Measurements from ENCODE around the gene HEG1.

The HEG1 gene

DNA sequence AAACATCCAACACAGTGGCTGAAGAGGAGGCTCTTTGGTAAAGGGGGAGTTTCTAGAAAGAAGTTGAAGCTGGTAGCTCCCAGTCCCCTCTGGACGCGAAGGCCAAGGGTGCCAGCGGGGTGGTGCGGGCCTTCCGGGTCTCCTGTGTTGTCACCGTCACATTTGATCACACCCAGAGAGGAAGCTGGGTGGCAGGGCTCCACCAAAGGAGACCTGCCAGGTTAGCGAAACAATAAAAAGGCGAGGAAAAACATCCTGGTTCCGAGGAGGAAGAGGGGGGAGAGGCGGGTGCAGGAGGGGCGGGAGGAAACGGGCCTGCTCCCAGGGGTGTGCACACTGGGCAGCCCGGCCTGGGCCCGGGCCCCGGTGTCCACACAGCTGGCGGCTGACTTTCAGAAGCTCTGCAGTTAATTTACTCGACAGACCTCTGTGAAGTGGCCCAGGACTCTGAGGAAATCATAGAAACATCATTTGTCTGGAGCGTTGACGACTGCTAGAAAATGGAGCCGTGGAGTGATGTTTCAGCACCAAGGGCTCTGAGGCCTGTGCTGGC, 12.1 kb downstream of the HEG1 start:
- no peak overlapping the region for H3K27ac ChIP-seq (ENCODE audit: low read depth, low read length)
- H3K9ac ChIP-seq (ENCODE audit: low read length): no peak overlapping the region
- H3K9me3 ChIP-seq (ENCODE audit: control insufficient read depth, insufficient read depth, low read depth, low read length): no peaks in the 10 kb centered on the region
- H3K36me3 ChIP-seq (ENCODE audit: control insufficient read depth, insufficient read depth, low read length): no peaks in the 10 kb centered on the region
- peaks cover 47% of the 10 kb centered on the region for H3K4me1 ChIP-seq (ENCODE audit: control insufficient read depth, insufficient read depth, low read length)
- no peak overlapping the region for H3K4me3 ChIP-seq (ENCODE audit: low read depth, low read length)
- no peaks in the 10 kb centered on the region for H3K27me3 ChIP-seq (ENCODE audit: control insufficient read depth, insufficient read depth, low read length)

DNA sequence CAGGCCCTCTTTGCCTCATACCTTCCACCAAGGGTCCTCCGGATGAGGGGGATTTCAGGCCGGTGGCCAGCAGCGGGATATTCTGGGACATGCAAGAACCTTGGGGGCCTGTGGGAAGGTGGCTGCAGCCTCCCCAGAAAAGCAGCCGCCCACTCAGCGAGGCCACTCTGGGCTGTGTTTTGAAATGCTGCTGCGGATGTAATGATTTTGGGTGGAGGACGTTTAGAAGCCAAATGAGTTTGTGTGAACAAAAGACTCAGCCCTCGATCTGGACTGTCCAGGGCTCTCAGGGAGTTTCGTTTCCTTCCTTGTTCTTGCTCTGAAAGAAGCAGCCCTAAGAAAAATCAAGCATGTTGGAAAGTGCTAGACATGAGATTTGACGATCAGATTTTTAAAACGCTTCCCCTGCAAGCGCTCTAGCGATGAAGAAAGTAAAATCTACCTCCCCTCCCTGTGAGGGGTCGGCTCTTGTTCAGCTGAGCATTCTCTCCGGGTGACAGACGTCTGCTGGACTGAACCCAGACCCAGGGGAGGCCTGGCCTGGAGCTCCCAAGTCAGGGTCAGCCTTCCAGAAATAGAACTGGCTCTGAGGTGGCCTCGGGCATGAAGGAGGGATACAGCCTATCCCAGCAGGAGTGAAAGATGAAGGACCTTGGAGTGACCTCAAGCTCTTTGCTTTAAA, 12.9 kb downstream of the HEG1 start:
- H3K27ac ChIP-seq (ENCODE audit: low read depth, low read length): peak overlapping the region; percentile 6; the same call in 1 of the 2 replicates
- no peak overlapping the region for H3K4me3 ChIP-seq (ENCODE audit: low read depth, low read length)
- peaks cover 53% of the 10 kb centered on the region for H3K4me1 ChIP-seq (ENCODE audit: control insufficient read depth, insufficient read depth, low read length)
- H3K36me3 ChIP-seq (ENCODE audit: control insufficient read depth, insufficient read depth, low read length): no peaks in the 10 kb centered on the region
- H3K9me3 ChIP-seq (ENCODE audit: control insufficient read depth, insufficient read depth, low read depth, low read length): no peaks in the 10 kb centered on the region
- no peak overlapping the region for H3K9ac ChIP-seq (ENCODE audit: low read length)
- H3K27me3 ChIP-seq (ENCODE audit: control insufficient read depth, insufficient read depth, low read length): no peaks in the 10 kb centered on the region

DNA sequence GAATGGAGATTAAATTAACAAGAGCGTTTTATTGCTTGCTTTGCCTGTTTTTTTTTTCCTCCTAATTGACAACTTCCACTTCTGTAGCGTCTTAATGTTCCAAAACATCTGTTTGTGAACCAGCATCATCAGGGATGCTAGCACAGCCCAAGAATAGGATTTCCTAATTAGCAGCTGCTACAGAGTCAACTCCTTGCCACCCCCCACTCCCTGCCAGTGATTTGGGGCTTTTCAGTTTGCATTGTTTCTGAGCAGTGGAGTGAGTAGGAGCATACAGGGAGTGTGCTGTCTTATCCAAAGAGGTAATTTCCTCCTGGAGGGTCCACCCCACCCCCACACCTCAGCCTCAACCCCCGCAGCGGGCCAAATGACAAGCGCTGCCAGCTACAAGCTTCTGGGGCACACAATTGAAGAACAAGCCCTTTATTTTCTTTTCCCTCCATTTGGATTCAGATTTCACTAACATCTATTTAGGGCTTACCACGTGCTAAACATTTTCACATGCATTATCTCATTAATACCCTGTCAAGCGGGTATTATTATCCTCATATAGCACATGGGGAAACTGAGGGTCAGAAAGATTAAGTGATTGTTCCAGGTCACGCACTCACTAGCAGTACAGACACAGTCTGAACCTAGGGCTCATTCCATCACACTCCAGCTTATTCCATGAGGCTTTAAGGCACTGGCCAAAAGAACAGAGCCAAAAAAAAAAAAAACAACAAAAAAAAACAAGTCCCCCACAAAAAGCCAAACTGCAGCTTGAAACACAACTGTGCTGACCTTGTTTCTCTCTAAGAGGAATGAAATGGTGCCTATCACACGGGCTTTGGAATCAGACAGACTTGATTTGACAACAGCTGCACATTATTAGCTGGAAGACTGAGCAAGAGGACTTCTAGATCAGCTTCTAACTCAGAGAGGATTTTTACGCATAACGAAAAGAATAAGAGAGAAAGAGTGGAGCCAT, 16.4 kb downstream of the HEG1 start:
- H3K27ac ChIP-seq (ENCODE audit: low read depth, low read length): no peak overlapping the region
- no peak overlapping the region for H3K9ac ChIP-seq (ENCODE audit: low read length)
- peaks cover 7% of the 10 kb centered on the region; the same call in 1 of the 2 replicates for H3K9me3 ChIP-seq (ENCODE audit: control insufficient read depth, insufficient read depth, low read depth, low read length)
- no peaks in the 10 kb centered on the region for H3K27me3 ChIP-seq (ENCODE audit: control insufficient read depth, insufficient read depth, low read length)
- H3K4me1 ChIP-seq (ENCODE audit: control insufficient read depth, insufficient read depth, low read length): peaks cover 48% of the 10 kb centered on the region
- H3K4me3 ChIP-seq (ENCODE audit: low read depth, low read length): no peak overlapping the region
- H3K36me3 ChIP-seq (ENCODE audit: control insufficient read depth, insufficient read depth, low read length): no peaks in the 10 kb centered on the region

DNA sequence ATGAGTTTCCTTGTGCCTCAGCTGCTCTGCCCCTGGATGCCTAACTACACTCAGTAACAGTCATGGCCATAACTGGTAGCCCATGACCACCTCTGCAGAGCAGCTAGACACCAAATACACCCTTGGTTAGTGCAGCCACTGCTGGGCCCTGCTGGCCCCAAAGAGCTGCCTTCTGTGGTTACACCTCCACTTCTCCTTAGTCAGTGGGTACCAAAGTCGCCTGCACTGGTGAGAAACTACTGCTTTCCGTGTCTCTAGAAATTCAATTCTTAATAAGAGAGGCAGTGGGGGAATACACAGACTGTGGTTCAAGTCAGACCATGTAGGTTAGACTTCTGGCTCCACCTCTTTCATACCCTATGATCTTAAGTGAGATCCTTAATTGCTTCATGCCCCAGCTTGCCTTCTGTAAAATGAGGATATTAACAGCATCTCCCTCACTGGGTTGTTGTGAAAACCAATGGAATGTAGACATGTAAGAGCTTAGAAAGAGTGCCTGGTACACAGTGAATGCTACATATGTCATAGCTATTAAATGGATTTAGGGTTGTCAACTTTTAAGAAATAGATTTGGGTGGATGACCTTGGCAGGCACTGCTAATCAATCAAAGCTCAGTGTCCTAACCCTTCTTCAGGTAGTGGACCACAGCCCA, 18.2 kb downstream of the HEG1 start:
- Histone ChIP-seq H3K36me3 (ENCODE audit: control insufficient read depth, insufficient read depth, low read length) (no peaks in the 10 kb centered on the region), H3K4me3 (ENCODE audit: low read depth, low read length) (no peak overlapping the region), H3K9ac (ENCODE audit: low read length) (no peak overlapping the region), H3K27me3 (ENCODE audit: control insufficient read depth, insufficient read depth, low read length) (no peaks in the 10 kb centered on the region), H3K27ac (ENCODE audit: low read depth, low read length) (no peak overlapping the region), H3K4me1 (ENCODE audit: control insufficient read depth, insufficient read depth, low read length) (peaks cover 32% of the 10 kb centered on the region), H3K9me3 (ENCODE audit: control insufficient read depth, insufficient read depth, low read depth, low read length) (peaks cover 7% of the 10 kb centered on the region; the same call in 1 of the 2 replicates)

DNA sequence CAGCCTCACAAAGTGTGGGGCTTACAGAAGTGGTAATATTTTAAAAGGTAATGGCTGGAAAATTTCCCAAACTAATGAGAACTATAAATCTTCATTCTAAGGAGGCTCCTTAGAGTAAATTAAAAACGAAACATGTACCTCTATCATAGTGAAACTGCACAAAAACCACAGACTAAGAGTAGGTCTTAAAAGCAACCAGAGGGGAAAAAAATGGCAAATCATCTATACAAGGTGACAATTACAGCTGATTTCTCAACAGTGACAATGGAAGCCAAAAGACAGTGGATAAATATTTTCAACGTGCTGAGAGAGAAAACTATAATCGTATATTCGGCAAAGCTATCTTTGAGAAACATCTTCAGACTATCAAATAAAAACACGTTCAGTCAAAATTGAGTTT, 20.6 kb downstream of the HEG1 start:
- Histone ChIP-seq H3K27ac (ENCODE audit: low read depth, low read length) (no peak overlapping the region), H3K9me3 (ENCODE audit: control insufficient read depth, insufficient read depth, low read depth, low read length) (peaks cover 7% of the 10 kb centered on the region; the same call in 1 of the 2 replicates), H3K36me3 (ENCODE audit: control insufficient read depth, insufficient read depth, low read length) (no peaks in the 10 kb centered on the region), H3K4me3 (ENCODE audit: low read depth, low read length) (no peak overlapping the region), H3K4me1 (ENCODE audit: control insufficient read depth, insufficient read depth, low read length) (peaks cover 28% of the 10 kb centered on the region), H3K9ac (ENCODE audit: low read length) (no peak overlapping the region), H3K27me3 (ENCODE audit: control insufficient read depth, insufficient read depth, low read length) (no peaks in the 10 kb centered on the region)

DNA sequence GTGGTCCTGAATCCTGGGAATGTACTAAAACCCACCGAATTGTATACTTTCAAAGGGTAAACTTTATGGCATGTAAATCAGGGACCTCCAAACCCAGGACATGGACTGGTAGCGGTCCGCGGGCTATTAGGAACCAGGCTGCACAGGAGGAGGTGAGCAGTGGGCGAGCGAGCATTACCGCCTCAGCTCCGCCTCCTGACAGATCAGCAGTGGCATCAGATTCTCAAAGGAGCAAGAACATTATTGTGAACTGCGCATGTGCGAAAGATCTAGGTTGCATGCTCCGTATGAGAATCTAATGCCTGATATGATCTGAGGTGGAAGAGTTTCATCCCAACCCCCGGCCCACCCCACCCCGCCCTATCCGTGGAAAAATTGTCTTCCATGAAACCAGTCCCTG, 22.2 kb downstream of the HEG1 start:
- no peaks in the 10 kb centered on the region for H3K27me3 ChIP-seq (ENCODE audit: control insufficient read depth, insufficient read depth, low read length)
- no peak overlapping the region for H3K27ac ChIP-seq (ENCODE audit: low read depth, low read length)
- peaks cover 12% of the 10 kb centered on the region for H3K4me1 ChIP-seq (ENCODE audit: control insufficient read depth, insufficient read depth, low read length)
- no peak overlapping the region for H3K4me3 ChIP-seq (ENCODE audit: low read depth, low read length)
- no peak overlapping the region for H3K9ac ChIP-seq (ENCODE audit: low read length)
- peaks cover 7% of the 10 kb centered on the region; the same call in 1 of the 2 replicates for H3K9me3 ChIP-seq (ENCODE audit: control insufficient read depth, insufficient read depth, low read depth, low read length)
- peaks cover 7% of the 10 kb centered on the region for H3K36me3 ChIP-seq (ENCODE audit: control insufficient read depth, insufficient read depth, low read length)

DNA sequence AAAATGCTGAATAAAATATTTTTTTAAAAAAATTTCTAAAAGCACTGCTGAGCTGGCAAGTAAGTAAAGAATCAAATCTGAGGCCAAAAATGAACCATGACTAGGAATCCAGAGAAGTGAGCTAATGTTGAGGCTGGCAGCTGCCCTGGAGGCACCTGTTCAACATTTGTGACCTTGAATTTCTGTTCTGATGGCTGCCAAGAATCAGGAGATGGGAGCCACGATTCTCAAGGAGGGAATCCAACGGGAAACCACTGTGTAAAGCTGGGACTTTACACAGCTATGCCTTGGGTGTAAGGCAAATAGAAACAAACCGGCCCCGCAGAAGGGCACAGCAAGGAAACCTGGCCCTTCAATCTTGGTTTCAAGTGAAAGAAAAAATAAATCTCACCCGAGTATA, 22.7 kb downstream of the HEG1 start:
- no peak overlapping the region for H3K27ac ChIP-seq (ENCODE audit: low read depth, low read length)
- no peak overlapping the region for H3K4me3 ChIP-seq (ENCODE audit: low read depth, low read length)
- no peaks in the 10 kb centered on the region for H3K27me3 ChIP-seq (ENCODE audit: control insufficient read depth, insufficient read depth, low read length)
- H3K9me3 ChIP-seq (ENCODE audit: control insufficient read depth, insufficient read depth, low read depth, low read length): peaks cover 7% of the 10 kb centered on the region; the same call in 1 of the 2 replicates
- H3K36me3 ChIP-seq (ENCODE audit: control insufficient read depth, insufficient read depth, low read length): peaks cover 12% of the 10 kb centered on the region
- H3K4me1 ChIP-seq (ENCODE audit: control insufficient read depth, insufficient read depth, low read length): peaks cover 7% of the 10 kb centered on the region; the same call in 1 of the 2 replicates
- no peak overlapping the region for H3K9ac ChIP-seq (ENCODE audit: low read length)

DNA sequence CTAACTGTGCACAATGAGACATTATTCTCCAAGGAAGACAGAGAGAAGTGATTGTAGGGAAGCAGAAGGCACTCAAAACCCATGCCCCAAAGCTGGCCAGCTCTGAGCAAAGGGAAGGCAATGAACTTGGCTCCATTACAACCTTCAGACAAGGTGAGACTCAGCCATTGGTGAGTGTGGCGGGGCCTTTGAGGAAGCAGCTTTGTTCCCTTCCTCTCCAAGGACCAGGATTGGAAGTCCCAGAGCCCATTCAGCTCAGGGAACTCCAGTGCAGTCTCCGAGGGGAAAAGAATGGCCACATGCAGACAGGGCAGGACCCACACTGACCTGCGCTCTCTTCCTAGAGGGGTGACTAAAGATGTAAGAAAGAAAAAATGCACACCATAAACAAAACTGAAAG, 23.1 kb downstream of the HEG1 start:
- Histone ChIP-seq H3K36me3 (ENCODE audit: control insufficient read depth, insufficient read depth, low read length) (peaks cover 16% of the 10 kb centered on the region), H3K9me3 (ENCODE audit: control insufficient read depth, insufficient read depth, low read depth, low read length) (peaks cover 7% of the 10 kb centered on the region; the same call in 1 of the 2 replicates), H3K27ac (ENCODE audit: low read depth, low read length) (no peak overlapping the region), H3K4me3 (ENCODE audit: low read depth, low read length) (no peak overlapping the region), H3K4me1 (ENCODE audit: control insufficient read depth, insufficient read depth, low read length) (peaks cover 6% of the 10 kb centered on the region; the same call in 1 of the 2 replicates), H3K27me3 (ENCODE audit: control insufficient read depth, insufficient read depth, low read length) (no peaks in the 10 kb centered on the region), H3K9ac (ENCODE audit: low read length) (no peak overlapping the region)

DNA sequence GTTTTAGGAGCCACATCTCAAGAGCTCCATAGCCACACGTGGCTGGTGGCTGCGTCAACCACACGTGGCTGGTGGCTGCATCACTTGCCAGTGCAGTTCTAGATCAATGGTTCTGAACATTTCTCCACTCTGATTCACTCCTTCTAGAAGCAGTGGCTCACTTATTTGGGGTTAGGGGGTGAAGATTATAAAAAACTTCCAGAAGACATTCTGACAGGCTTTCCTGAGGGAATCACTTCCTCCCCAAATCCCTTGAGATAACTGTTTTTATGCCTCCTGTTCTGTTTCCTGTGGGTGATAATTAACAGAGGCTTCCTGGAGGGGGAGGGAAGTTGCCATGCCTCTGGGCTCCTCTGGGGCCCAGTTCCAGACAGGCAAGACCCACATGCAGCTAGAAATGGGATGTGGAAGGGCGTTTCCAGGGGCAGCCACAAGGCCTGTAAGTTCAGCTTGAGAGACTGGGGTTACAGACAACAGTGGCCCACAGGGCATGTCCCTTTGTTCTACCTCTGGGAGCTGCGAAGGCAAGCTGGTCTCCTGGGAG, 23.6 kb downstream of the HEG1 start:
- Histone ChIP-seq H3K36me3 (ENCODE audit: control insufficient read depth, insufficient read depth, low read length) (peaks cover 21% of the 10 kb centered on the region), H3K27me3 (ENCODE audit: control insufficient read depth, insufficient read depth, low read length) (no peaks in the 10 kb centered on the region), H3K9ac (ENCODE audit: low read length) (no peak overlapping the region), H3K4me1 (ENCODE audit: control insufficient read depth, insufficient read depth, low read length) (peaks cover 6% of the 10 kb centered on the region; the same call in 1 of the 2 replicates), H3K27ac (ENCODE audit: low read depth, low read length) (no peak overlapping the region), H3K4me3 (ENCODE audit: low read depth, low read length) (no peak overlapping the region), H3K9me3 (ENCODE audit: control insufficient read depth, insufficient read depth, low read depth, low read length) (peaks cover 7% of the 10 kb centered on the region; the same call in 1 of the 2 replicates)

DNA sequence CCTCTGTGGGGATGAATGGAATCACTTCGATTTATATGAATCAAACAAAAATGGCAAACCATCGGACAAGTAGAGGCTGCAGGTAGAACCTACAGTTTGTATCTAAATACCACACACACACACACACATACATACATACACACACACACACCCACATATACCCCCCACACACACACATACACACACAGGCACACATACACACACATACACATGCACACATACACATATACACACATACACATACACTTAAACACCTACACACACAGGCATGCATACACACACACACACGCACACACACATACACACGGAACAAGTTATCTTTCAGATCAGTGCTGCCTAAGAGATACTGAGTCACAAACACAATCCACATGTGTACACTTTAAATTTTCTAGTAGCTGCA, 24.3 kb downstream of the HEG1 start:
- Histone ChIP-seq H3K4me3 (ENCODE audit: low read depth, low read length) (no peak overlapping the region), H3K9ac (ENCODE audit: low read length) (no peak overlapping the region), H3K9me3 (ENCODE audit: control insufficient read depth, insufficient read depth, low read depth, low read length) (peaks cover 7% of the 10 kb centered on the region; the same call in 1 of the 2 replicates), H3K4me1 (ENCODE audit: control insufficient read depth, insufficient read depth, low read length) (peaks cover 6% of the 10 kb centered on the region; the same call in 1 of the 2 replicates), H3K27ac (ENCODE audit: low read depth, low read length) (no peak overlapping the region), H3K27me3 (ENCODE audit: control insufficient read depth, insufficient read depth, low read length) (no peaks in the 10 kb centered on the region), H3K36me3 (ENCODE audit: control insufficient read depth, insufficient read depth, low read length) (peaks cover 25% of the 10 kb centered on the region)
